ENCODE measurements around the gene PLCG2. TPM values are rescaled to one million over a fixed set of nuclear protein-coding genes. Genes with fewer than 3 reads are reported as not detected.

The PLCG2 gene
- polyA plus RNA-seq, 3 donors, result 19.5 to 47.4 (median 35.5) TPM

DNA sequence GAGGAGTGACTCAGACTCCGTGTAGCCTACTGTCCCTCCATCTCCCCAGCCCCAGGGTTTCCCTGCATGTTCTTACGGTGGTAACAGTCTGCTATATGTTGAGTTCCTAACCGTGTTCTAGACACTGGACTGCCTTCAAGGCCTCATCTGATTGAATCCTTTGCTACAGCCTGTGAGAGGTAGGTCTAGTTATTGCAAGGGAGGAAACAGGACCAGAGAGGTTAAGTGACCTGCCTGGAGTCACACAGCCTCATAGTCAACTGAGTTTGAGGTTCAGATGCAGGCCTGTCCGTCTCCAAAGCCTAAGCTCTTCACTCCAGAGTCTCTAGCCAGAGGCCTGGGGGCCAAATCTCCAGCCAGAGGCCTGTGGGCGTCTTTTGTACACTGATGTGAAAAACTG, 134.1 kb downstream of the PLCG2 start:
- Mint-ChIP-seq H3K27ac (peak overlapping the region in 1 of 7 donors; percentile 42), H3K4me1 (no peaks in the 10 kb centered on the region), H3K4me3 (no peak overlapping the region), H3K36me3 (peaks cover 78 to 85% of the 10 kb centered on the region in 2 donors), H3K27me3 (ENCODE audit: low read depth in 3 of 3) (peaks cover 0 to 2% (median 0%) of the 10 kb centered on the region in 3 donors), H3K9me3 (no peaks in the 10 kb centered on the region)
- H3K27ac ChIP-seq (ENCODE audit: low read depth in 1 of 2, low read length in 2 of 2), result no peak overlapping the region
- no peaks in the 10 kb centered on the region for H3K9me3 ChIP-seq (replicated peaks in 1 of 2; ENCODE audit: control insufficient read depth in 1 of 2, insufficient read depth in 1 of 2, low read length in 2 of 2)
- WGBS (ENCODE audit: insufficient coverage), result 94% methylated on average over 3 of the region's 5 CpGs
- no peak overlapping the region for H3K9ac ChIP-seq (ENCODE audit: insufficient read depth, low read length, poor library complexity, severe bottlenecking)
- H3K27me3 ChIP-seq (ENCODE audit: control insufficient read depth in 2 of 2, insufficient read depth in 2 of 2, low read length in 2 of 2), result no peaks in the 10 kb centered on the region
- H3K4me3 ChIP-seq (replicated peaks in 1 of 3; ENCODE audit: low read depth in 2 of 3, low read length in 3 of 3), result no peak overlapping the region
- peaks cover 11% of the 10 kb centered on the region for H4K20me1 ChIP-seq (ENCODE audit: insufficient read depth, low read length)
- no peak overlapping the region for H2AFZ ChIP-seq (ENCODE audit: insufficient read depth, low read depth, low read length, poor library complexity, severe bottlenecking)
- intact Hi-C loops (cut with micrococcal nuclease), result no loop called here
- DNase-seq, result no peak
- no peak overlapping the region for H3K4me2 ChIP-seq (replicated peaks; ENCODE audit: extremely low read depth, low read length, poor library complexity, severe bottlenecking)
- TF ChIP-seq, protein P1, sequence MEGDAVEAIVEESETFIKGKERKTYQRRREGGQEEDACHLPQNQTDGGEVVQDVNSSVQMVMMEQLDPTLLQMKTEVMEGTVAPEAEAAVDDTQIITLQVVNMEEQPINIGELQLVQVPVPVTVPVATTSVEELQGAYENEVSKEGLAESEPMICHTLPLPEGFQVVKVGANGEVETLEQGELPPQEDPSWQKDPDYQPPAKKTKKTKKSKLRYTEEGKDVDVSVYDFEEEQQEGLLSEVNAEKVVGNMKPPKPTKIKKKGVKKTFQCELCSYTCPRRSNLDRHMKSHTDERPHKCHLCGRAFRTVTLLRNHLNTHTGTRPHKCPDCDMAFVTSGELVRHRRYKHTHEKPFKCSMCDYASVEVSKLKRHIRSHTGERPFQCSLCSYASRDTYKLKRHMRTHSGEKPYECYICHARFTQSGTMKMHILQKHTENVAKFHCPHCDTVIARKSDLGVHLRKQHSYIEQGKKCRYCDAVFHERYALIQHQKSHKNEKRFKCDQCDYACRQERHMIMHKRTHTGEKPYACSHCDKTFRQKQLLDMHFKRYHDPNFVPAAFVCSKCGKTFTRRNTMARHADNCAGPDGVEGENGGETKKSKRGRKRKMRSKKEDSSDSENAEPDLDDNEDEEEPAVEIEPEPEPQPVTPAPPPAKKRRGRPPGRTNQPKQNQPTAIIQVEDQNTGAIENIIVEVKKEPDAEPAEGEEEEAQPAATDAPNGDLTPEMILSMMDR (IDR thresholded peaks at IDR 0.05), result no peak
- peaks cover 69 to 92% of the 10 kb centered on the region in 2 donors for H3K36me3 ChIP-seq (replicated peaks in 1 of 2; ENCODE audit: control insufficient read depth in 1 of 2, insufficient read depth in 2 of 2, low read length in 2 of 2)
- H3K4me1 ChIP-seq (ENCODE audit: control insufficient read depth in 1 of 2, insufficient read depth in 2 of 2, low read length in 2 of 2), result no peaks in the 10 kb centered on the region
- H3K79me2 ChIP-seq (ENCODE audit: insufficient read depth, low read length), result no peaks in the 10 kb centered on the region

DNA sequence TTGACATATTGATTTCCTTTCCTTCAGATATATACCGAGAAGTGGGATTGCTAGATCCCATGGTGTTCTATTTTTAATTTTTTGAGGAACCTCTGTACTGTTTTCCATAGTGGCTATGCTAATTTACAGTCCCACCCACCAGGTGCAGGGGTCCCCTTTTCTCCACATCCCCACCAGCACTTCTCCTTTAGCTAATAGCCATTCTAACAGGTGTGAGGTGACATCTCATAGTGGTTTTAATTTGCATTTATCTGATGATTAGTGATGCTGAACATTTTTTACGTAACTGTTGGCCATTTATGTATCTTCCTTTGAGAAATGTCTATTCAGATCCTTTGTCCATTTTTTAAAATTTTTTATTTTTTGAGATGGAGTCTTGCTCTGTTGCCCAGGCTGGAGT, 138.3 kb downstream of the PLCG2 start:
- TF ChIP-seq, protein P1 (IDR thresholded peaks at IDR 0.05), result no peak
- Histone ChIP-seq H3K36me3 (replicated peaks in 1 of 2; ENCODE audit: control insufficient read depth in 1 of 2, insufficient read depth in 2 of 2, low read length in 2 of 2) (peaks cover 79 to 97% of the 10 kb centered on the region in 2 donors), H3K4me2 (replicated peaks; ENCODE audit: extremely low read depth, low read length, poor library complexity, severe bottlenecking) (no peak overlapping the region), H3K9ac (ENCODE audit: insufficient read depth, low read length, poor library complexity, severe bottlenecking) (no peak overlapping the region), H3K27me3 (ENCODE audit: control insufficient read depth in 2 of 2, insufficient read depth in 2 of 2, low read length in 2 of 2) (no peaks in the 10 kb centered on the region), H3K4me3 (replicated peaks in 1 of 3; ENCODE audit: low read depth in 2 of 3, low read length in 3 of 3) (no peak overlapping the region), H3K27ac (ENCODE audit: low read depth in 1 of 2, low read length in 2 of 2) (no peak overlapping the region), H3K4me1 (ENCODE audit: control insufficient read depth in 1 of 2, insufficient read depth in 2 of 2, low read length in 2 of 2) (no peaks in the 10 kb centered on the region), H4K20me1 (ENCODE audit: insufficient read depth, low read length) (peaks cover 11% of the 10 kb centered on the region), H2AFZ (ENCODE audit: insufficient read depth, low read depth, low read length, poor library complexity, severe bottlenecking) (no peak overlapping the region), H3K9me3 (replicated peaks in 1 of 2; ENCODE audit: control insufficient read depth in 1 of 2, insufficient read depth in 1 of 2, low read length in 2 of 2) (no peaks in the 10 kb centered on the region), H3K79me2 (ENCODE audit: insufficient read depth, low read length) (no peaks in the 10 kb centered on the region)
- DNase-seq, result no peak
- WGBS (ENCODE audit: insufficient coverage), result no CpG with 5 or more reads among the region's 2 CpGs
- peaks cover 87 to 92% of the 10 kb centered on the region in 2 donors for H3K36me3 Mint-ChIP-seq
- intact Hi-C loops (cut with micrococcal nuclease), result no loop called here
- no peak overlapping the region for H3K4me3 Mint-ChIP-seq
- peaks cover 0 to 2% (median 0%) of the 10 kb centered on the region in 3 donors for H3K27me3 Mint-ChIP-seq (ENCODE audit: low read depth in 3 of 3)
- H3K9me3 Mint-ChIP-seq, result no peaks in the 10 kb centered on the region
- H3K27ac Mint-ChIP-seq, result peak overlapping the region in 1 of 7 donors; percentile 26
- no peaks in the 10 kb centered on the region for H3K4me1 Mint-ChIP-seq

Measured in CD14-positive monocyte (primary cell).